Adrenal gland (tissue), 5 donors: ENCODE results near the gene MYOM1.

Experiments
- POLR2A ChIP-seq, 2 donors: fragments of 450-650 bp; IDR thresholded peaks; one replicate each; pipeline ENCODE4 v1.6.1; 2017; ENCODE audit warnings: antibody characterized with exemption in 2 of 2, mild to moderate bottlenecking in 2 of 2, moderate library complexity in 1 of 2
- TF ChIP-seq, protein P1 (sequence below), 6 experiments: fragments of 450-650 bp in 4 of 6; fragments of 200-600 bp in 2 of 6; sonication (generic) in 1 of 6; IDR thresholded peaks; 1 replicate in 5 of 6; 2 replicates in 1 of 6; pipeline versions ENCODE4 v1.5.1 to v1.8.0; 2016 to 2021; ENCODE audit warnings: antibody characterized with exemption in 6 of 6, mild to moderate bottlenecking in 2 of 6, moderate library complexity in 1 of 6
- donor health status: DM: no; HTN: no; CAD: no.

DNA sequence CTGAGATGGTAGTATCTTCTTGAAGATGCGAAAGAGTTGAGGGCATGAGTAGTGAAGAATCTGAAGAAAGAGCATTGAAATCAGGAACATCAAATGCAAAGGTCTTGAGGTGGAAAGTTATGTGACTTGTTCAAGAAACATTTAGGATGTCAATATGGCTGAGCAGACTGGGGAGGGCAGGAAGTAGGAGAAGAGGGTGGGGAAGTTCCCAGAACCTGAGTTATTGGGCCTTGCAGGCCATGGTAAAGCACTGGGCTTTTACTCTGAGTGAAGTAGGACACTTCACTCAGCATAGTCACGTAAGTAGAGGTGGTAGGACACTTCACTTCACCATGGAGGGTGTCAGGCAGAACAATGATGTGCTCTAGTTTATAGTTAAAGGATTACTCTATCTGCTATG is 16.1 kb upstream of the MYOM1 start:
- TF ChIP-seq, protein P1, sequence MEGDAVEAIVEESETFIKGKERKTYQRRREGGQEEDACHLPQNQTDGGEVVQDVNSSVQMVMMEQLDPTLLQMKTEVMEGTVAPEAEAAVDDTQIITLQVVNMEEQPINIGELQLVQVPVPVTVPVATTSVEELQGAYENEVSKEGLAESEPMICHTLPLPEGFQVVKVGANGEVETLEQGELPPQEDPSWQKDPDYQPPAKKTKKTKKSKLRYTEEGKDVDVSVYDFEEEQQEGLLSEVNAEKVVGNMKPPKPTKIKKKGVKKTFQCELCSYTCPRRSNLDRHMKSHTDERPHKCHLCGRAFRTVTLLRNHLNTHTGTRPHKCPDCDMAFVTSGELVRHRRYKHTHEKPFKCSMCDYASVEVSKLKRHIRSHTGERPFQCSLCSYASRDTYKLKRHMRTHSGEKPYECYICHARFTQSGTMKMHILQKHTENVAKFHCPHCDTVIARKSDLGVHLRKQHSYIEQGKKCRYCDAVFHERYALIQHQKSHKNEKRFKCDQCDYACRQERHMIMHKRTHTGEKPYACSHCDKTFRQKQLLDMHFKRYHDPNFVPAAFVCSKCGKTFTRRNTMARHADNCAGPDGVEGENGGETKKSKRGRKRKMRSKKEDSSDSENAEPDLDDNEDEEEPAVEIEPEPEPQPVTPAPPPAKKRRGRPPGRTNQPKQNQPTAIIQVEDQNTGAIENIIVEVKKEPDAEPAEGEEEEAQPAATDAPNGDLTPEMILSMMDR (IDR thresholded peaks at IDR 0.05), result no peak
- no peak for TF ChIP-seq POLR2A (IDR thresholded peaks at IDR 0.05)
